ENCODE measurements around the gene GMDS. TPM values are rescaled to one million over a fixed set of nuclear protein-coding genes. Genes with fewer than 3 reads are reported as not detected.
A peak's percentile ranks its signal among the peaks of the same experiment; 100 is the strongest.

Gene GMDS
- total and polyA plus RNA-seq, 2 experiments from 2014 or later, result 30.1 to 36.5 TPM

- no peaks in the 10 kb centered on the region for H3K9me2 ChIP-seq (ENCODE audit: insufficient read depth)
- no peak for DNase-seq (ENCODE audit: low spot score)
- no peak overlapping the region for H3K4me2 ChIP-seq
- no peaks in the 10 kb centered on the region for H3F3A ChIP-seq (replicated peaks; ENCODE audit: low read depth)
- peaks cover 23% of the 10 kb centered on the region for H3K4me1 ChIP-seq (ENCODE audit: insufficient read depth)
- no peaks in the 10 kb centered on the region for H4K20me1 ChIP-seq (replicated peaks; ENCODE audit: insufficient read depth)
- TF ChIP-seq NANOG (IDR thresholded peaks at IDR 0.05; ENCODE audit: borderline replicate concordance), result no peak
- TF ChIP-seq, protein P1, sequence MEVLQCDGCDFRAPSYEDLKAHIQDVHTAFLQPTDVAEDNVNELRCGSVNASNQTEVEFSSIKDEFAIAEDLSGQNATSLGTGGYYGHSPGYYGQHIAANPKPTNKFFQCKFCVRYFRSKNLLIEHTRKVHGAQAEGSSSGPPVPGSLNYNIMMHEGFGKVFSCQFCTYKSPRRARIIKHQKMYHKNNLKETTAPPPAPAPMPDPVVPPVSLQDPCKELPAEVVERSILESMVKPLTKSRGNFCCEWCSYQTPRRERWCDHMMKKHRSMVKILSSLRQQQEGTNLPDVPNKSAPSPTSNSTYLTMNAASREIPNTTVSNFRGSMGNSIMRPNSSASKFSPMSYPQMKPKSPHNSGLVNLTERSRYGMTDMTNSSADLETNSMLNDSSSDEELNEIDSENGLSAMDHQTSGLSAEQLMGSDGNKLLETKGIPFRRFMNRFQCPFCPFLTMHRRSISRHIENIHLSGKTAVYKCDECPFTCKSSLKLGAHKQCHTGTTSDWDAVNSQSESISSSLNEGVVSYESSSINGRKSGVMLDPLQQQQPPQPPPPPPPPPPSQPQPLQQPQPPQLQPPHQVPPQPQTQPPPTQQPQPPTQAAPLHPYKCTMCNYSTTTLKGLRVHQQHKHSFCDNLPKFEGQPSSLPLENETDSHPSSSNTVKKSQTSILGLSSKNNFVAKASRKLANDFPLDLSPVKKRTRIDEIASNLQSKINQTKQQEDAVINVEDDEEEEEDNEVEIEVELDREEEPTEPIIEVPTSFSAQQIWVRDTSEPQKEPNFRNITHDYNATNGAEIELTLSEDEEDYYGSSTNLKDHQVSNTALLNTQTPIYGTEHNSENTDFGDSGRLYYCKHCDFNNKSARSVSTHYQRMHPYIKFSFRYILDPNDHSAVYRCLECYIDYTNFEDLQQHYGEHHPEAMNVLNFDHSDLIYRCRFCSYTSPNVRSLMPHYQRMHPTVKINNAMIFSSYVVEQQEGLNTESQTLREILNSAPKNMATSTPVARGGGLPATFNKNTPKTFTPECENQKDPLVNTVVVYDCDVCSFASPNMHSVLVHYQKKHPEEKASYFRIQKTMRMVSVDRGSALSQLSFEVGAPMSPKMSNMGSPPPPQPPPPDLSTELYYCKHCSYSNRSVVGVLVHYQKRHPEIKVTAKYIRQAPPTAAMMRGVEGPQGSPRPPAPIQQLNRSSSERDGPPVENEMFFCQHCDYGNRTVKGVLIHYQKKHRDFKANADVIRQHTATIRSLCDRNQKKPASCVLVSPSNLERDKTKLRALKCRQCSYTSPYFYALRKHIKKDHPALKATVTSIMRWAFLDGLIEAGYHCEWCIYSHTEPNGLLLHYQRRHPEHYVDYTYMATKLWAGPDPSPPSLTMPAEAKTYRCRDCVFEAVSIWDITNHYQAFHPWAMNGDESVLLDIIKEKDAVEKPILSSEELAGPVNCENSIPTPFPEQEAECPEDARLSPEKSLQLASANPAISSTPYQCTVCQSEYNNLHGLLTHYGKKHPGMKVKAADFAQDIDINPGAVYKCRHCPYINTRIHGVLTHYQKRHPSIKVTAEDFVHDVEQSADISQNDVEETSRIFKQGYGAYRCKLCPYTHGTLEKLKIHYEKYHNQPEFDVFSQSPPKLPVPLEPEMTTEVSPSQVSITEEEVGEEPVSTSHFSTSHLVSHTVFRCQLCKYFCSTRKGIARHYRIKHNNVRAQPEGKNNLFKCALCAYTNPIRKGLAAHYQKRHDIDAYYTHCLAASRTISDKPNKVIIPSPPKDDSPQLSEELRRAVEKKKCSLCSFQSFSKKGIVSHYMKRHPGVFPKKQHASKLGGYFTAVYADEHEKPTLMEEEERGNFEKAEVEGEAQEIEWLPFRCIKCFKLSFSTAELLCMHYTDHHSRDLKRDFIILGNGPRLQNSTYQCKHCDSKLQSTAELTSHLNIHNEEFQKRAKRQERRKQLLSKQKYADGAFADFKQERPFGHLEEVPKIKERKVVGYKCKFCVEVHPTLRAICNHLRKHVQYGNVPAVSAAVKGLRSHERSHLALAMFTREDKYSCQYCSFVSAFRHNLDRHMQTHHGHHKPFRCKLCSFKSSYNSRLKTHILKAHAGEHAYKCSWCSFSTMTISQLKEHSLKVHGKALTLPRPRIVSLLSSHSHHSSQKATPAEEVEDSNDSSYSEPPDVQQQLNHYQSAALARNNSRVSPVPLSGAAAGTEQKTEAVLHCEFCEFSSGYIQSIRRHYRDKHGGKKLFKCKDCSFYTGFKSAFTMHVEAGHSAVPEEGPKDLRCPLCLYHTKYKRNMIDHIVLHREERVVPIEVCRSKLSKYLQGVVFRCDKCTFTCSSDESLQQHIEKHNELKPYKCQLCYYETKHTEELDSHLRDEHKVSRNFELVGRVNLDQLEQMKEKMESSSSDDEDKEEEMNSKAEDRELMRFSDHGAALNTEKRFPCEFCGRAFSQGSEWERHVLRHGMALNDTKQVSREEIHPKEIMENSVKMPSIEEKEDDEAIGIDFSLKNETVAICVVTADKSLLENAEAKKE (CRISPR knock-in tag; IDR thresholded peaks at IDR 0.05), result no peak
- TF ChIP-seq, protein P2, sequence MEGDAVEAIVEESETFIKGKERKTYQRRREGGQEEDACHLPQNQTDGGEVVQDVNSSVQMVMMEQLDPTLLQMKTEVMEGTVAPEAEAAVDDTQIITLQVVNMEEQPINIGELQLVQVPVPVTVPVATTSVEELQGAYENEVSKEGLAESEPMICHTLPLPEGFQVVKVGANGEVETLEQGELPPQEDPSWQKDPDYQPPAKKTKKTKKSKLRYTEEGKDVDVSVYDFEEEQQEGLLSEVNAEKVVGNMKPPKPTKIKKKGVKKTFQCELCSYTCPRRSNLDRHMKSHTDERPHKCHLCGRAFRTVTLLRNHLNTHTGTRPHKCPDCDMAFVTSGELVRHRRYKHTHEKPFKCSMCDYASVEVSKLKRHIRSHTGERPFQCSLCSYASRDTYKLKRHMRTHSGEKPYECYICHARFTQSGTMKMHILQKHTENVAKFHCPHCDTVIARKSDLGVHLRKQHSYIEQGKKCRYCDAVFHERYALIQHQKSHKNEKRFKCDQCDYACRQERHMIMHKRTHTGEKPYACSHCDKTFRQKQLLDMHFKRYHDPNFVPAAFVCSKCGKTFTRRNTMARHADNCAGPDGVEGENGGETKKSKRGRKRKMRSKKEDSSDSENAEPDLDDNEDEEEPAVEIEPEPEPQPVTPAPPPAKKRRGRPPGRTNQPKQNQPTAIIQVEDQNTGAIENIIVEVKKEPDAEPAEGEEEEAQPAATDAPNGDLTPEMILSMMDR (conservative IDR thresholded peaks at IDR 0.05; ENCODE audit: low read depth in 2 of 2), result no peak
- TF ChIP-seq EZH2phosphoT487 (IDR thresholded peaks at IDR 0.05; ENCODE audit: unreplicated experiment), result no peak
- TF ChIP-seq STAT1 (IDR thresholded peaks at IDR 0.05; ENCODE audit: unreplicated experiment), result no peak
- no peak for TF ChIP-seq EZH2 (IDR thresholded peaks at IDR 0.05; ENCODE audit: low read depth, unreplicated experiment)
- no peak for TF ChIP-seq POLR2AphosphoS5 (IDR thresholded peaks at IDR 0.05; ENCODE audit: low read depth)
- no peak for TF ChIP-seq REST (IDR thresholded peaks at IDR 0.05; ENCODE audit: unreplicated experiment)
- TF ChIP-seq JUNB (IDR thresholded peaks at IDR 0.05; ENCODE audit: unreplicated experiment), result no peak
- TF ChIP-seq ZNF331 (CRISPR knock-in tag; IDR thresholded peaks at IDR 0.05; ENCODE audit: low read depth), result no peak
- TF ChIP-seq ZNF114 (CRISPR knock-in tag; IDR thresholded peaks at IDR 0.05), result no peak
- no peak for TF ChIP-seq CREB1 (CRISPR knock-in tag; IDR thresholded peaks at IDR 0.05; ENCODE audit: low read depth)
- TF ChIP-seq ETS1 (IDR thresholded peaks at IDR 0.05), result no peak
- no peaks in the 10 kb centered on the region for H3K27me3 ChIP-seq (ENCODE audit: insufficient read depth)
- no peak overlapping the region for H2AFZ ChIP-seq
- H3K36me3 Mint-ChIP-seq (ENCODE audit: low read depth), result no peaks in the 10 kb centered on the region
- H3K36me3 ChIP-seq (ENCODE audit: insufficient read depth), result no peaks in the 10 kb centered on the region
- no peaks in the 10 kb centered on the region for H3K9me3 Mint-ChIP-seq
- H3K79me2 ChIP-seq (replicated peaks; ENCODE audit: insufficient read depth), result no peaks in the 10 kb centered on the region
- no peak for ATAC-seq
- H3K27me3 Mint-ChIP-seq (ENCODE audit: insufficient read depth, low read depth, poor library complexity), result no peaks in the 10 kb centered on the region
- no peak overlapping the region for H3K4me3 ChIP-seq
- peaks cover 47% of the 10 kb centered on the region for H3K4me1 Mint-ChIP-seq
- H3K27ac Mint-ChIP-seq, result peak overlapping the region; percentile 81
- H3K27ac ChIP-seq (ENCODE audit: low read depth), result no peak overlapping the region
- H3K4me3 Mint-ChIP-seq, result no peak overlapping the region
These were observed 216.1 kb downstream of the GMDS start for GRCh38 chr6:2029130-2029794.
